ENCODE measurements around the gene SIM2.
"Not testable (repeated sequence)": the region's sequence is repeated elsewhere in the genome, so short reads cannot be mapped to it uniquely, and the experiment has no call there.

The SIM2 gene

GRCh38 chr21:36698981-36699545 is at the start of gene SIM2:
TSS of gene SIM2 (plus strand) at chr21:36699115. CDS start at chr21:36699747, 632 bp downstream.
- DNase-seq (ENCODE audit: low spot score), result no peak

DNA sequence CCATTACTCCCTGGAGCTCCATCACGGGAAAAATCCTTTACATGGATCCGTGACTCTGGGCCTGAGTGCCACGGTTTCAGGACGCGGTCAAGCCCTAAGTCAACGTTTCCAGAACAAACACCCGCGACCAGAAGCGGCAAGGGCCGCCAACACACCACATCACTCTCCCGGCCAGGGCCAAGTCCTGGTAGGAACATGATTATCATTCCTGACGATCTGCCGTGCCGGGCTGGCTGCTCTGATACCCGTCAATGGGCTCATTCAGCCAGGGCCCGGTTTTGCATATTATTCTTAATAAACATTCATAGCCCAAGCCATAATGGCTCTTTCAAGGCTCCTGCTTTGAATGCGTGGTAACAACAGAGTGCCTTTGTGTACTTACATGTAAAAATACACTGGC is 44.6 kb upstream of the SIM2 start:
- no peak for DNase-seq (ENCODE audit: low spot score)

- DNase-seq (ENCODE audit: low spot score), result no peak
Measured at GRCh38 chr21:36654796-36655325, 44.1 kb upstream of the SIM2 start.

DNA sequence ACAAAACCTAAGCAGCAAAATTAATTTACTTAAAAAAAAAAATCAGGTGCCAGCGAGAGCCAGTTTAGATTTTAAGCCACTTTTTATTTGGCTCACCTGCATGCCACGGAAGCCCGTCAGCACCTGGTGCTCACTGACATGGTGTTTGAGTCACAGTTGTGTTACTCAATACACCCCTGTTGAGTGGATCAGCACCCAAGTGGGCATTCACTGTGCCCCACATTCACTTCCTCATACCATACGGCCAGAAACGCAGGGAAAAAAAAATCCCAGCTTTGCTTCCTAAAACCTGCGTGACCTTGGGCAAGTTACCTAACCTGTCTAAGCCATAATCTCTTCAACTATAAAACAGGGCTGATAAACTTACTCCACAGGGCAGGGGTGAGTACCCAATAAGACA is 42.8 kb upstream of the SIM2 start:
- no peak for DNase-seq (ENCODE audit: low spot score)

DNA sequence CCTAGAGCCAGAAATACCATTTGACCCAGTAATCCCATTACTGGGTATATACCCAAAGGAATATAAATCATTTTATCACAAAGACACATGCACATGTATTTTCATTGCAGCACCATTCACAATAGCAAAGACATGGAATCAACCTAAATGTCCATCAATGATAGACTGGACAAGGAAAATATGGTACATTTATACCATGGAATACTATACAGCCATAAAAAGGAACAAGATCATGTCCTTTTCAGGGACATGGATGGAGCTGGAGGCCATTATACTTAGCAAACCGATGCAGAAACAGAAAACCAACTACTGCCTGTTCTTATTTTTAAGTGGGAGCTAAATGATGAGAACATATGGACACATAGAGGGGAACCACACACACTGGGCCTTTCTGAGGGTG is 41.6 kb upstream of the SIM2 start:
- not testable (repeated sequence) for DNase-seq (ENCODE audit: low spot score)

- DNase-seq (ENCODE audit: low spot score), result no peak
Measured at GRCh38 chr21:36657999-36658398, 40.9 kb upstream of the SIM2 start.

- no peak for DNase-seq (ENCODE audit: low spot score)
Measured at GRCh38 chr21:36658926-36659325, 40.0 kb upstream of the SIM2 start.

GRCh38 chr21:36661511-36662309 is 37.2 kb upstream of the SIM2 start:
- DNase-seq (ENCODE audit: low spot score), result no peak

GRCh38 chr21:36663033-36663855 is 35.7 kb upstream of the SIM2 start:
- DNase-seq (ENCODE audit: low spot score), result peak; percentile 14

GRCh38 chr21:36664662-36664990 is 34.3 kb upstream of the SIM2 start:
- no peak for DNase-seq (ENCODE audit: low spot score)

- DNase-seq (ENCODE audit: low spot score), result no peak
Measured at GRCh38 chr21:36665806-36666205, 33.1 kb upstream of the SIM2 start.

DNA sequence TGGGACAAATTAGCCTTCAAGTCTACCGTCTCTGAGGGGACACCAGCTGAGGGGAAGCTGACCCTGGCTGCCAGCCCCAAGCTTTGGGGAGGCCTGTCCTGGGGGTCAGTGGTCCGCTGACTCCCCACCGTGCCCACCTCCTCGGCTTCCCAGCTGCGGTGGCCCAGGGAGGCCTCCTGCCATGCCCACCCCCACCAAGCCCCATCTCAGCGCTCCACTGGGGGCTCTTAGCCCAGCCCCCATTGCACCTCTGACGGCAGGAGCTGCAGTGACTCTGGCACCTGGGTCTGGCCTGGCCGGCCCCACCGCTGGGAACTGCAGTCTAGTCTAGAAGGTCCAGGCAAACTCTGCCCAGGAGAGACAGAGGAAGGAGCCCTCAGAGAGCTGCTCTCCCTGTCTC is 30.2 kb upstream of the SIM2 start:
- DNase-seq (ENCODE audit: low spot score), result no peak

DNA sequence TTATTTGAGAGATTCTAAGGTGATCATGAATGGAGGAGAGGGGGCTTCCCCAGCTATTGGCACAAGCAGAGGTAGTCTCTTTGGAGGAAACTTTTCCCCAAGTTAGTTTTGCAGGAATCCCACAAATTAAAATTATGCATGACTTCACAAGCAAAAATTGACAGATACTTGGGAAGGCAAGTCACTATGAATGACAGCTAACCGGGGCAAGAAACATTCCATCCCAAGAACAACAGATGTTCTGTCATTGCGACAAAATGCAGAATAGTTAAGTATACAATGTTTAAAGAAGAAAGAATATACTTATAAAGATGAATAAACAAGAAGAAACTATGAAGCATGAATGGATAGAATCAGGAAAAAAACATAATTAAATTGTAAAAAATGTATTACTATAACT is 27.1 kb upstream of the SIM2 start:
- DNase-seq (ENCODE audit: low spot score), result no peak

GRCh38 chr21:36672296-36672695 is 26.6 kb upstream of the SIM2 start:
- DNase-seq (ENCODE audit: low spot score), result not testable (repeated sequence)

GRCh38 chr21:36672737-36673136 is 26.2 kb upstream of the SIM2 start:
- DNase-seq (ENCODE audit: low spot score), result no peak

DNA sequence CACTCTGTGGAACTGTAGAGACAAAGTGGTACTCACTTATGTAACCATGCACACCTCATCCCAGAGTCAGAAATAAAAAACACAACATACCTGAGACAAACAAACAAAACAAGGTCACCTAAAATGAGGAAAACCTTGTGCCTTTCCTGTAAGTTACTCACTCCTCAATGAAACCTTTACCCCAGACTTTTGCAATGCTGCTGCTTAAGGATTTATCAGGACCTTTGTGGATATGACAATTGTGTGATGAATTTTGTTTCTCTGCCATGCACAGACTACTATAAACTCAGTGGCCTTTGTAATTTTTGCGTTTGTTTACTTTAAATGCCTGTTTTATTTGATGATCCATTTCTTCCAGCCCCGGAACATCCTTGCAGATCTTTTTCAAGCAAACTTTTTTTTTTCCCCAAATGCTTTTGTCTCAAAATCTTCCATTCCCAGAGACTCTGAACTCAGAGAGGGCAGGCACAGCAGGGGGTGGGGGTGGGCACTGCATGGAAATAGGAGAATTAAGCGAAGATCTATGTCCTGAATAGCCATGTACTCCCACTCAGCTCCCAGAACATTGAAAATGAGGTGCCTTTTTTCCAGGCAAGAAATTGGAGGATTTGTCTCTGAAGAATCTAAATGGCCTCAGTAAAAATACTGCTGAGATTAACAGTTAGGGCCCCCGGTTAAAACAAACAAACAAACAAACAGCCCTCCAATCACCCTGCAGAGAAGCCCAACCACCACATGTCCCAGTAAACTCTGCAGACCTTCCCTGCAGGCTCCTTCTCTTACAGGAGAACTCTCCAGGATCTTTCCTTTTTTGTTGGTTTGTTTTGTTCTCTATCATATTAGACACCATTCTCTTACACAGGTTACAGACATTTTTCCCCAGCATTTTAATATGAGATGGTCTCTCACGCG is 22.6 kb upstream of the SIM2 start:
- no peak for DNase-seq (ENCODE audit: low spot score)

DNA sequence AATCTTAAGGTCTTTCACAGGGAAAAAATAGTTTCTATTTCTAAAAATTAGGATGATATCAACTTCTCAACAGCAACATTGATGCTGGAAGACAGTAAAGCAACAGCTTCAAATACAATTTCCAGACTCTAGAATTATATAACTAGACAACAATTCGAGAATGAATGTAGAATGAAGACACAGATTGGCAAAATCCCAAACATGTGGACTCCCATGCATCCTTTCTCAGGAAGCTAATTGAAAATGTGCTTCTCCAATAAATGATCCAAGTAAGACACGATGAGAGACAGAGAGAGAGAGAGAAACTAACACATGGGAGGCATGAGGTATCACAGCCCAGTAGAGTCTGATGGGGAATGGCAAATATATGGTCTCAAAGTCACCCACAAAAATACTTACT is 21.5 kb upstream of the SIM2 start:
- DNase-seq (ENCODE audit: low spot score), result no peak

- no peak for DNase-seq (ENCODE audit: low spot score)
Measured at GRCh38 chr21:36678538-36678937, 20.4 kb upstream of the SIM2 start.

DNA sequence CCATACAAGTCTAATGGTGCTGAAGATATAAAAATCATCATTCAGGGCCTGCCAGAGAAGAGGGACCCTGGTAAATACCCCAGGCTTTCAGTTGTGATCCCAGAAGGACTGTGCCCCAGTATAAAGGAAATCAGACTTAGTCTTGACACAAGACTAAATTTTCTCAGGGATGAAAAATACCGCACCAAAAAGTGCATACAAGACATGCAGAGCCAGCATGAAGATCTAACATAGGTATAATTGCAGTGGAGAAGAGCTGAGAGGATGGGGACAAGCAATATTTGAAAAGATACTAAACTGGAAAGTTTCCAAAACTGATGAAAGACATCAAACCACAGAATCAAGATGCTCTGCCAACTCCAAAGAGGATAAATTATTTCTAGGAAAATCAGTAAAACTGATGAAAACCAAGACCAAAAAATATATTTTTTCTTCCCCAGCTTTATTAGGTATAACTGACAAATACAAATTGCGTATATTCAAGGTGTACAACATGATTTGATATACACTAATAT is 17.7 kb upstream of the SIM2 start:
- DNase-seq (ENCODE audit: low spot score), result no peak

DNA sequence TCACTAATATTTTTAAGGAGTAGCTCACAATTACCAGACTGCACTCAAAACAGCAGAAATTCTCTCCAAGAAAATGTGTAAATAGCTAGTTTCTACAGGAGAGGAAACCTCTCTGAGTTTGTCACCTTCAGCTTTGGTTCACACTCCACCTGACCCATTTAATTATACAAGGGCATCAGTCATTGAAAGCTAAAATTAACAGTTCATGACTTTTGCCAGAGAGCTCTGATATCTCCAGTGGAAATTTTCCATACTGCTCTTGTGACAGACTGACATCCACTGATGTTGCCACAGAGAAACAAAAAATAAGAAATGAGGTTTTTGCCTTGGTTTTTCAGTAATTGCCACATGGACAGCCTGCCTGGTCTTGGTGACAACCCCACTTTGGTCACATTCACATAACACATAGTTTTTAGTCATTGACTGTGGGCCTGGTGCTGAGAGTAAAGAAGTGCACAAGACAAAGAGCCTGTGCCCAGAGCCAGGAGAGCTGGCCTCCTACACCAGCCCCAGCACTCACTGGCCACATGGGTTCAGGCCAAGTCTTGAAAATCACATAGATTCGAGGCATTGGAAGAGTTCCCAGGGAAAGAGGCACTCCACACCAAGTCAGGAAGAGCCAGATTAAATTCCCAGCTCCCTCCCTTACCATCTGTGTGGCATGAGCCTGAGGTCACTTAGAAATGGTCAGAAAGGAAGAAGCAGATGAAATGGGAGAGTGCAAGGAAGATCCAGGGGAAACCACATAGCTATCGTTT is 13.8 kb upstream of the SIM2 start:
- DNase-seq (ENCODE audit: low spot score), result no peak

DNA sequence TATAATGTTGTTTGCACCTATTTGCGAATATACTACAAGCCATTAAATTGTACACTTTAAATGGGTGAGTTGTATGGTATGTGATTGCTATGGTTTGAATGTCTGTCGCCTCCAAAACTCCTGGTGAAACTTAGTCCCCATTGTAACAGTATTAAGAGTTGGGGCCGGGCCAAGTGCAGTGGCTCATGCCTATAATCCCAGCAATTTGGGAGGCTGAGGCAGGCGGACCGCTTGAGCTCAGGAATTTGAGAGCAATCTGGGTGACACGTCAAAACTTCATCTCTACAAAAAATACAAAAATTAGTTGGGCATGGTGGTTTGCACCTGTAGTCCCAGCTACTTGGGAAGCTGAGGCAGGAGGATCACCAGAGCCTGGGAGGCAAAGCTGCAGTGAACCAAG is 12.0 kb upstream of the SIM2 start:
- DNase-seq (ENCODE audit: low spot score), result no peak
